GM10266 (cell line): ENCODE measurements around the gene KIF5A.
A peak's percentile ranks its signal among the peaks of the same experiment; 100 is the strongest.

Source experiments
- DNase-seq: peaks from one replicate; pipeline ENCODE4 v3.0.0; 2012; ENCODE audit errors: extremely low spot score
- TF ChIP-seq, protein P1 (sequence below): IDR thresholded peaks from 2 replicates; pipeline ENCODE4 v1.5.1; 2012; ENCODE audit warnings: mild to moderate bottlenecking, low read depth; ENCODE audit not compliant: control insufficient read depth, insufficient read depth; ENCODE audit errors: missing control alignments

Gene KIF5A

DNA sequence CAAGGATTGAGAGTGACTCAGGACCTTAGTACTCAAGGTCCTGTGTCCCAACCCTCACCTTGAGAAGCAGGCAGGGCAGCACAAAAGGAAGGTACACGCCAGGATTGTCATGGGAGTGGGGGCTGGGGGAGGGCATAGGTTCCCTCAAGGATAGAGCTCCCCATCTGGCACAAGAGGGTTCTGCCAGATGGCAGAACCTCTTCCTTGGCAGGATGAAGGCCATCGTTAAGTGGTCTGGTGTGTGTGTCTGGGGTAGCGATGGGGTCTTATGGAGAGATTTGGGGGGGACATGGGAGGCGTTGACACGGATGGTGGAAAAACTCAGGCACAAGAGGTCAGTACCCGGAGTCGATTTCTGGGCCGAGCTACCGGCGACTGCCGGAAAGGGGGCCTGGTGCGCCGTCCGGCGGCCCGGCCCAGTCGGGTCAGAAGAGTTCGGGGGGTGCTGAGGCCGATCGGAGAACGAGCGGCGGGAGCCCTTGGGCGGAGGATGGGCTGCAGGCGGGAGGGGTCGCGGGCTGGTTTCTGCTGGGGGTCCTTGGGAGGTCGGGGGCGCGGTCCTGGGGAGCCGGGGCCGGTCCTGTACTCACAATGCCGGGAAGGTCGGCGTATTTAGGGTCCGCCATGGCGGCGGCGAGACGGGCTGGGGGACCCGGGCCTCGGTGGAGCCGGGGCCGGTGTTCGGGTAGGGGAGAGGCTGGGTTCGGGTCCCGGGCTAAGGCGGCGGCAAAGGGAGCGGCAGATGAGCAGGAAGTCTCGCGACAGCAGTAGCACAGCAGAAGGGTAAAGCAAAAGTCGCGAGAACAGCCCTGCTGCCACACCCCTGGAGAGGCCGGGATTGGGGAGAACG is 3.2 kb upstream of the KIF5A start, which contains the start of gene DCTN2:
TSS of gene DCTN2 (minus strand) at position 755 of the 850 bp plus-strand sequence. CDS start at position 626, 129 bp downstream.
- TF ChIP-seq, protein P1, sequence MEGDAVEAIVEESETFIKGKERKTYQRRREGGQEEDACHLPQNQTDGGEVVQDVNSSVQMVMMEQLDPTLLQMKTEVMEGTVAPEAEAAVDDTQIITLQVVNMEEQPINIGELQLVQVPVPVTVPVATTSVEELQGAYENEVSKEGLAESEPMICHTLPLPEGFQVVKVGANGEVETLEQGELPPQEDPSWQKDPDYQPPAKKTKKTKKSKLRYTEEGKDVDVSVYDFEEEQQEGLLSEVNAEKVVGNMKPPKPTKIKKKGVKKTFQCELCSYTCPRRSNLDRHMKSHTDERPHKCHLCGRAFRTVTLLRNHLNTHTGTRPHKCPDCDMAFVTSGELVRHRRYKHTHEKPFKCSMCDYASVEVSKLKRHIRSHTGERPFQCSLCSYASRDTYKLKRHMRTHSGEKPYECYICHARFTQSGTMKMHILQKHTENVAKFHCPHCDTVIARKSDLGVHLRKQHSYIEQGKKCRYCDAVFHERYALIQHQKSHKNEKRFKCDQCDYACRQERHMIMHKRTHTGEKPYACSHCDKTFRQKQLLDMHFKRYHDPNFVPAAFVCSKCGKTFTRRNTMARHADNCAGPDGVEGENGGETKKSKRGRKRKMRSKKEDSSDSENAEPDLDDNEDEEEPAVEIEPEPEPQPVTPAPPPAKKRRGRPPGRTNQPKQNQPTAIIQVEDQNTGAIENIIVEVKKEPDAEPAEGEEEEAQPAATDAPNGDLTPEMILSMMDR, result peak; percentile 8
- peak; percentile 99 for DNase-seq

DNA sequence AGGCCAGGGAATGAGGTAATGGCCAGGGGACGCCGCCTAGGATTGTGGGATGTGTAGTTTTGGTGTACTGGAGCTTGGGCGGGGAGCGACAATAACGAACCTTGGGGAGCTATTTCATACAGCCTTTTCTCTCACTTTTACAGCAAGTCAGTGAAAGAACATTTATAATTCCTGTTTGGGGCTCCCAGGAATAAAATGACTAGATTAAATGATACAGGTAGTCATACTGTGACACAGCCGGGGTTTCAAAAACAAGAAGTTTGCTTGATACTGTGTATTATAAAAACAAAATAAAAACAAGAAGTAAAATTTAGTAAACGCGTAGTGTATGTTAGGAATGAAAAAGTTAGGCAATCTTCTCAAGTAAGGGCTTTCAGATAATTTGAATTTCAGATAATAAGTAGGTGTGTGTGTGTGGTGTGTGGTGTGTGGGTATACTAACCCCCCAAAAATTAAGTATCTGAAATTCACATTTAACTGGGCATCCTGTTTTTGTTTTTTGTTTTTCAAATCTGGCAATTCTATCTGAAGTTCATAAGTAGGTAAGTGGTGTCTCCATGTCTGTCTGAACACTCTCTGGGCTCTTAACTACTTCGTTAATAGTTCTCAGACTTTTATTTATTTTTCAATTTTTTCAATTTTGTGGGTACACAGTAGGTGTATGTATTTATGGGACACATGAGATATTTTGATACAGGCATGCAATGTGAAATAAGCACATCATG is 2.4 kb upstream of the KIF5A start:
- no peak for DNase-seq
- TF ChIP-seq, protein P1, result no peak

GRCh38 chr12:57548013-57548315 is 1.9 kb upstream of the KIF5A start:
- no peak for DNase-seq
- TF ChIP-seq, protein P1, result no peak

GRCh38 chr12:57548488-57548887 is 1.4 kb upstream of the KIF5A start:
- TF ChIP-seq, protein P1, result no peak

DNA sequence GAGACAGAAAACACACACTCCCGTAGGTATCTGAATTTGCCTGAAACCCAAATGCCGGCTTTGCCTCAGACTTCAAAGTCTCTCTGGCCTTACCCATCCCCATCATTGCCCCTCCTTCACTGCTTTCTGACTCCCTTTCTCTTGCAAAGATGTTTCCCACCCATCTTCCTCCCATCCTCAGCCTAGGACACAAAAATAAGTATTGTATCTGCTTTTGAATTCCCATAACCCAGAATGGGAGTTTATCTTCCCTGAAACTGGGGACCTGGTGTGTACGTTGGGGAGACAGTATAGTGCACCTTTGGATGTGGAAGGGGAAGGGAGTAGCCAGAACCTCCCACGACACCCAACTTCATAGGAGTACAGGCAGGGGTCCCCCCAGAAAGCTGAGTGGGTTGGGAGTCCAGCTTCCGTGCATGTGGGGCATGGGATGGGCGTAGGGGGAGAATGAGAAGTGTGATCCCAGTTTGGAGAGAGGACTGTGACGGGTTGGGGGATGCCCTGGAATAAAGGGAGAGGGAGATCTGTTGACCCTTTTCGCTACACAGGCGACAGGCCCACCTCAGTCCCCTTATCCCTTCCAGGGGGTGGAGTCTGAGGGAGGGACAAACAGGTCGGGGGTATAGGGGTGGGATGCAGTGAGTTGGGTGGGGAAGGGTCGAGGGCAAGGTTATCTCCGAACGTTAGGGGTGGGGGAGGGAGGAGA is 488 bp upstream of the KIF5A start:
- TF ChIP-seq, protein P1, result no peak
- DNase-seq, result no peak

More at GRCh38 chr12:57548488-57548887, 1.4 kb upstream of the KIF5A start:
- no peak for DNase-seq

DNA sequence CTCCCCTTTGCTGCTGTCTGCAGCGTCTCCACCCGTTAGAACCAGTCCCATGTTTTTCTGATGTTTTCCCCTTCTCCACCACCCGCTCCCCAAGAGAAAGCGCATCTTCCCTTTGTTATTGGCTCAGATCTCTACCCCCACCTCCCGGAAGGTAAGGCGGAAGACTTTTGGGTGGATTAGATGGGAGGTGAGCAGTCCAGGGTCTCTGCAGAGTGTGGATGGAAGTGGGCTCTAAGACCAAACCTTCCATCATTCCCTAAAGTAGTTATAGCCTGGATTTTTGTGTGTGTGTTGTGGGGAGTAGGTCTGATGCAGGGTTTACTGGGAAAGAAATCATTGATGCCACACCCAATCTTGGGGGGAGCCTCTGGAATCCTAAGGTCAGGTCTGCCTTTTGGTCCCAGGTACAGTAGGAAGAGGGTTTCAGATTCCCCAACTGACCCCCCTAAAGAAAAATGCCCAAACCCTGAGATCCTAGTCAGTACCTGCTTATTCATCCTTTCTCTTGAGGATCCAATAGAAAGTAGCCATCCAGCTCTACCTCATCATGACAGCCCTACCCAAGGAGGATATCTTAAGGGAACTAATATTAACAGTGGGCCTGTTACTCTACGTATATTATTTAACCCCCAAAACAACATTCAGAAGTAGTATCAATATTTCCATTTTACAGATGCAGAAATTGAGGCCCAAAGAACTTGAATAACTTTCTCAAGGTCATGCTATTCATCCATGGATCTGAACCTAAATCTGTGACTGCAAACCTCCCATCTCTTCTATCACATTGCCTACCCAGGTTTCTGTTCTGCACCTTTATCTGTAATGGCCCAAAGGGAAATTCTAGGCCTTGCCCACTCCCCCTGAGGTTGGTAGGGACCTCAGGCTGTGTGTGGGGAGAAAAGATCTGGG is 1.1 kb downstream of the KIF5A start:
- DNase-seq, result no peak
- TF ChIP-seq, protein P1, result no peak
